EH (cell line): ENCODE results near the gene PGLYRP3.

ENCODE experiments used
- DNase-seq: peaks from one replicate; pipeline ENCODE4 v3.0.0-alpha.2; 2015; ENCODE audit warnings: low read depth

The PGLYRP3 gene

DNA sequence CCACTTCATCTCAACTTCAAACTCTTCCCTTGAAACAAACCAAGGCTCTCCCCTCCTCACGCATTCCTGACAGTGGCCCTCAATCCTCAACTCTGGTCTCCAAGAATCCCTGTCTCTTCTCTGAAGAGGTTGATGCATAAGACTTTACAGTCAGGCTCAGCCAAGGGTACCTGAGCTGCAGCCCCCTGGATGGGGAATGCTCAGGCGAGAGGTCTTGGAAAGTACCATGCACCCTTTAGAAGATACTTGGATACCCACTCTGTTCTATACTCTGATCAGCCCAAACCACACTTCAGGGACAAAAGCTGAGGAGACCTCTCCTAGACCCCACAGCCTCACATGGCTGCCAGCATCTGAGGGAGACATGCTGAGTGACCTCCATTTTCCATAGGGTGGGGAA is 536 bp upstream of the PGLYRP3 start:
- DNase-seq, result no peak

- no peak for DNase-seq
Measured at GRCh38 chr1:153310526-153310925, 2.2 kb downstream of the PGLYRP3 start.

DNA sequence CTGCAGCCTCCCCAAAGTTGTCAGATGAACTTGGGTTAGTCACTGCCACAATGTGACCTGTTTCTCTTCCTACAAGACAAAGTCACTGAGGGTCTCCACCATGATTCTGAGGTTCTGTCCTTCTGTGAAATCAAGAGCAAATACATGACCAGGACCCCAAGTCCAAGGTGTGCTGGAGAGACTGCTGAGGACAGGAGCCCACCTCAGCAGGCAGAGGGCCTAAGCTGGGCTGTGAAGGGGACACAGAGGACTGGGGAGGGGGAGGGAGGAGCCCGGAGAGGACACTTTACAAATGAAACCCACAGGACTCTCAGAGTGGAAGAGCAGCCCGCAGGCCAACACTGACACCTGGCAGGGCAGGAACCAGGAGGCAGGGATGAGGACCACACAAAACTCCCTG is 3.3 kb downstream of the PGLYRP3 start:
- DNase-seq, result no peak

DNA sequence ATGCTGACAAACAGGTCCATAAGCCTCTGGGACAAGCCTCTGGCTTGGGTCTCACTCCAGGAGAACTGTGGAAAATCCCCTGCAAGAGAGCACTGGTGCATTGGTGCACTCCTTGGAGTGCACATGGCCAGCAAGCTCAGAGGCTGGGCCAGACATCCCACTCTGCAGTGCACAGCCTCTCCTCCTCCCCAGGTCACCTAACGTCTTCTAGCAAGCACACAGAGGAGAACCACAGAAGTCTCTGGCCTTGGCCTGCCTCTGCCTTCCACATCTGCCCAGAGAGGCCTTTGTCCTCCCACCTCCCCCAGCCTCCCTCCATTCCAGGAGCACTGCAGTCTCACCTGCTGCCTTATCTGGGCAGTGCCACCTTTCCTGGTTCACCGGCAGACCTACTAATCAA is 4.2 kb downstream of the PGLYRP3 start:
- no peak for DNase-seq

DNA sequence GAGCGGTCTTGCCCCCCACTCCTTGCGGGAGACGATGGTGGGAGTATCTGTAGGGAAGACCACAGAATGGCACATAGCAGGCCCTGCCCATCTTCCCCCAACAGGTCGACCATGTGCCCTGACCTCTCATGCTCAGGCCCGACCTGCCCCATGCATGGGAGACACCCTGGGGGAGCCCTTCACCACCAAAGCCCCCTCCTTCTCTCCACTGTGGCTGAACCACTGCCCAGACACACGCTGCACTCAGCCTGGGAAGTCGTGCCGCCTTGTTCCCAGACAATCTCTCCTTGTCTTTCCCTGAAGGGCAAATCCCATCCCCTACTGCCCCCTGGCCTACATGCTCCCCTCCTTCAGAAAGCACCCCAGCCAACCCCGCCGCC is 5.5 kb downstream of the PGLYRP3 start:
- no peak for DNase-seq

DNA sequence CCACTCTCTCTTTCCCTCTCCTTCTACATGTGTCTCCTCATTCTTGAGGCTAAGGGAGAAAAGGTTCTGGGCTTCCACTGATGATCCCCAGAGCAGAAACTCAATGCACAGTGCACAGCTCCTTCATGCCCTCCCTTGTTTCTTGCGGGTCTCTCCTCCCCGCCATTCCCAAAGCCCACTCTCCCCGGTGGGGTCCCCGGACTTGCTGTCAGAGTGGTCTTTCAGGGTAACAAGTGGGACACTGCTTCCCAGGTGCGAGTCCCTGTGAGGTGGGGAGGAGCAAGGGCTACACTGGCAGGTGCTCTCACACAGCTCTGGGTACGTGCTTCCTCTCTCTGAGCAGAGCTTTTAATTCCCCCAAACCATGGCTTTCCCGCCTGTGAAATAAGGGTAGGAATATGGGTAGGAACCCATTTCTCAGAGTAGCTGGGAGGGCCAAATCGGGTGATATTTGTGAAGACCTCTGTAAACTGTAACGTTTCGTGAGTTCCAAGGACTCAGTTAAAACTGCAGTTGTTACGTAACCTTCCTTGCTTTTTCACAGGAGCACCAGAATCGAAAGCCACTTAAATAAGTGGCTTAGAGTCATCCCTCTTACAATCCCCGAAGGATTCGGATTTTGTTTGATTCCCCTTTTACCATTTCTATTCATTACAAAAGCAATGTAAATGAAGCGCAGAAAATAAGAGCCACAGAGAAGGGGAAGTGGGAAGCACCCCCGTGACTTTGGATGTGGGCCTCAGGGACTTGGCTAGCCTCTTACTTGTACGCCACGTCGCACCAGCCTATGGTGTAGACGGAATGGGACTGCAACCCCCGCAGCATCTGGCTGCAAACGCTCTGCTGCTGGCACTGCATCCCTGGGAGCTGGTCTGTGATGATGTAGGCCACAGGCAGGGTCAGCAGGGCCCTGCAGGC is 6.2 kb downstream of the PGLYRP3 start:
- no peak for DNase-seq

DNA sequence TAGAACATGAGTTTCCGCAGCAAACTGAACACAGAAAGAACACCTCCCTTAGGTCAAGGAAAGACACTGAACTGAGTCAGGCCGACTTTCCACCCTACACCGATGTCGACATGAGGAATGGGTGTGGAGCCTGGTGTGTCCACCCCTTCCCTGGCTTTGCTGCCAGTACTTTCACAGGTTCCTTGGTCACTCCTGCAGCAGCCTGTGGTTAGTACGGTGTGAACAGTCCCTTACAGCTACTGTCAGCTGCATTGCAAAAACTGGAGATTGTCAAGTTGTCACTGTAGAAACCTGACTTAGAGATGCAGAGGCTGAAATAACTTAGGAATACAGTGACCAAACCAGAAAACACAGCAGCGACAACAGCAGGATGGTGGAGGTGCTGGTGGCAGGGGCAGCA is 7.1 kb downstream of the PGLYRP3 start:
- DNase-seq, result no peak

GRCh38 chr1:153302308-153302707 is 10.4 kb downstream of the PGLYRP3 start:
- DNase-seq, result no peak

- DNase-seq, result no peak
Measured at GRCh38 chr1:153293851-153294250, 18.9 kb downstream of the PGLYRP3 start.

DNA sequence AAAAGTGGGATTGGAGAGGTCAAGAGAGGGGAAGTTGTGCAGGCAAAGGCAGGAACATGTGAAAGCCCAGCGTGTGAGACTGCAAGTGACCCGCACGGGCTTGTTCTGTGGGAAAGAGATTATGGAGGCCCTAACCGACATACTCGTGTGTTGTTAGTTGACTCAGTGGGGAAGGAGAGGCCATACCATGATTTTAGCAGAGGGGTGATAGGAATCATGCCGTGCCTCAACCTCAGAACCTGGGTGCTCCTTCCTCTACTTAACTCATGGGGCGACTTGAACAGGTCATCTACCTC is 19.3 kb downstream of the PGLYRP3 start:
- no peak for DNase-seq

DNA sequence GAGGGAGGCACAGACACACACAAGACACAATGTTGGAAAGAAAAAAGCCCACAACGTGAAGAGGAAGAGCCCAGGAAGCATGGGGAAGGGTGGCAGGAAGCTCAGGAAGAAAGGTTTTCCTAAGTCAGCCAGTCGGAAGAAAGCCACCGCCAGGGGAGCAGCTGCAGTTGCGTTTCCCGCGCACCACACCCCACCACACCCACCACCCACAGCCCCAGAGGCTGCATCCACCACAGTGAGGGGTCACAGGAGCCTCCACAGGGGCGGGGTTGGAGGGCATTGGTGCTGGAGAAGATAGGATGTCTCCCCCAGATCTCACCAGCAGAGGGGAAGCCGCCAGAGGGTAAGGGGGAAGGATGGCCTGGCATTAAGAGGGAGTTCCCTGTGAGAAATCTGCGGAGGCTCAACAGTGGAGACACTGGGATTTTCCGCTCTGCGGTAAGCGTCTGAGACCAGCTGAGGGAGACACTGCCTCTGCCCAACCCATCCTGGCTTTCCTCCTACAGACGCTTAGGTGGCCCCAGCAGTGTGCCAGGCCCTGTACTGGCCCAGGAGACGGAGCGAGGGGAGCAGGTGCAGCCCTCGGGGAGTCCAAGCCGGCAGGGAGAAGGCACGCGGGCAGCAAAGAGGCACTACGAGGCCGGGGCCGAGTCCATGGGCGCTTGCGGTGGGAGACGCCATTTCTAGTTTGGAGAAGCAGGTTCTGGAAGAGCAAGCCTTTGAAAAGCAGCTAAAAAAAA is 19.8 kb downstream of the PGLYRP3 start:
- no peak for DNase-seq

DNA sequence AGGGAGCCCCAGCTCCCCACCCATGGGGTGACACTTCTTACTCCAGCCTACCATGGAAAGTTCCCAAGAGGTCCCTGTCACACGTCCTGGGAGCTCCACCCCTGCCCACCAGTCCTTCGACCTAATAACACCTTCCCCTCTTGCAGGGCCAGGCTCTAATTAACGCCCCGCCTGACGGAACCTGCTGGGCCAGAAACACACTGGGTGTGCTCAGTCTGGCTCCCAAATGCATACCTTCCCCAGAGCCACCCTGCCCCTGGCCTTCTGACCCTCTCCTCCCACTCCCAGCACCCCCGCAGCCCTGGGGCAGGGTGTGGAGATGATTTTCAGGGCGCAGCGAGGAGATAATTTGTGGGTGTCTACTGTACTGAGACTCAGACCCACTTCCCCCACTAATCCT is 20.6 kb downstream of the PGLYRP3 start:
- no peak for DNase-seq

DNA sequence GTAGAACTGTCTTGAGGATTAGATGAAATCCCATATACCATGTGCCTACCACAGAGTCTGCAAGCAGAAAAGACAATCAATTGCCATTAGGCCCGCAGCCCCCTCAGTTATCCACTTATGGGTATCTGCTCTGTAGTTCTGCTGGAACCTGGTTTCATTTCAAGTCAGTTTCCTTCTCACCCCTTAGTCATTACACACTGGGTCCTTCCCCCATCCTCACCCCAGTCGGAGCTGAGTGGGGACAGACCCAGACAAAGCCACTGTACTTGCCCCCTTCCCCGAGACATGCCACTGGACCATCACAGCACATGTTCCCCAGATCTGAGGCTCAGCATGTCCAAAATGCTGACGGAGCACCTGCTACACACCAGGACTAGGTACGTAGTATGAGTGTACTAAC is 21.2 kb downstream of the PGLYRP3 start:
- no peak for DNase-seq

DNA sequence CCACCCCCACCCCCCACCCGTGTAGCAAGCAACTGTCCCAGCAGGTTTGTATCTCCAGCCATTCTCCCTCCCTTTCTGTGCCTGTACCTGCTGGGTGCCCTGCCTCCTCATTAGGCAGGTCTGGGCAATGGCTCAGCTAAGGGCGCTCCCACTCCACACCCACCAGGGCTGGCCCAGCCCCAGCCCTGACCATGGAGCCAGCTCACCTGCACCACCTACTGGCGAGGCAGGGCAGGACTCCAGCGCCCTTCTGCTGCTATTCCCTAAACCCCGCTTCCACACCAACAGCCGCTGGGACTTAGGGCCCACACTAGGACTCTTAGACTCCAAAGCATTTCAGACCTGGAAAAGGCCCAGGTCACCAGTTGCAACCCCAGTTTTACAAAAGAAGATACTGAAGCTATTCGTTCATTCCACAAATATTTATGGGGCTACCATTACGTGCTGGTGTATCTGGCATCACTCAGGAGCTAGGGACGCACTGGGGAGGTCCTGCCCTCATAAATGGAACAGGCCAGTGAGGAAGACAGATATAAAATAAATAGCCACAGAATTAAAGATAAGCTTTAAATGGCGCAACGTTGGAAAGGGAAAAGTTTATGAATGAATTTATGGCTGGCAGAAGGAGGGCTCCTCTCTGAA is 24.0 kb downstream of the PGLYRP3 start:
- peak; percentile 1 for DNase-seq

GRCh38 chr1:153277852-153278251 is 34.9 kb downstream of the PGLYRP3 start:
- no peak for DNase-seq

- no peak for DNase-seq
Measured at GRCh38 chr1:153272186-153272585, 40.6 kb downstream of the PGLYRP3 start.

- no peak for DNase-seq
Measured at GRCh38 chr1:153271711-153272110, 41.0 kb downstream of the PGLYRP3 start.

DNA sequence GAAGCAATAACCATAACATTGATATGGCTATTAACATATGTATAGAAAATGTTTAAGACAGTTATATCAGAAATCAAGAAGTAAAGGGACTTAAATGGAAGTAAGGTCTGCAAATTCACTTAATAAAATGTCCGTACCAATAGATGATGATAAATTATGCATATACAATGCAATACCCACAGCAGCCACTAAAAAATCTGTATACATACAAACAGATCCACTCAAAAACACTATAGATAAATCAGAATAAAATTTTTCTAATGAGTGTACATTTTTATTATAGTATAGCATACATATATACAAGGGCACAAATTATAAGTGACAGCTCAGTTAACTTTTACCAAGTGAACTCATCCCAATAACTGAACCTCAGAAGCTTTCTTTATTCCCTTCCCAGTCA is 47.3 kb downstream of the PGLYRP3 start:
- no peak for DNase-seq

DNA sequence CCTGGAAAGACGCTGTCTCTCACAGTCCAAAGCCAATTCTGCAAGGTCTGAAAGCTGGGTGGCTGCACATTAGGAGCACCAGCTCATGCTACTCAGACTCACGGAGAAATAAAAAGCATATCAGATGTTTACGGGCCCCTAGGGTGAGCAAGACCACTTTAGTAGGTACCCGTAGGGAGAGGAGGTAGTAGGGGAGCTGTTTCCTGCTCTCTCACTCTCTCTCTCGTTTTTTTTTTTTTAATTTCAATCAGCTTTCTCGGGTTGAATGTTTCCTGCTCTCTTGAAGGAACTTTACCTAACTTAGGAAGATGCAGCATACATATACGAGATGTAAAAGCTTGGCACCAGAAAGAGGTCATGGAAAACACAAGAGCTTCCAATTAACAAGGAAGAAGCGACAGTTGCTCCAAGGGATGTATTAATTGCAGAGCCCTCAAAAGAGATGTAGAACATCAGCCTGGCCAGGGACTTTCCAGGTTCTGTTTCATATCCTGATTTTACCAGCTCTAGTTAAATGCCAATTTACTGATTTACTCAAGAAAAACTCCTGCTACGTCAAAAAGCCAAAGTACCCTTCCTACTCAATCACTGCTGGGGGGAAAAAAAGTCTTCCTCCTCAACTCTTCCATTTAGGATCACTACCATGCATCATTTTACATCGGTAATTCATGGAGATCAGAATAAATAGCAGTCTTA is 50.1 kb downstream of the PGLYRP3 start:
- DNase-seq, result no peak

DNA sequence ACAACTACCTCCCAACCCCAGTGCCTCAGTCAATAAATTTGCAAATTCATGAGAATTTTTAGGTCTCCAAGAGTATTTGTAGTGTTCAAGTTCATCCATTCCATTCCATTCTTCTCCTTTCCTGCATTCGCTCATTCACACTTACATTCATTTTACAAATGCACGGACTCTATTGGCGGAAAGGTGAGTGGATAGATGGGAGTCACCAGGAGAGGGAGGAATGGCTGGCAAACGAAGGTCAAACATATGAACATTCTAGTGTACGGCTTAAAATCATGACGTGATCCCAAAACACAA is 50.7 kb downstream of the PGLYRP3 start:
- DNase-seq, result no peak

DNA sequence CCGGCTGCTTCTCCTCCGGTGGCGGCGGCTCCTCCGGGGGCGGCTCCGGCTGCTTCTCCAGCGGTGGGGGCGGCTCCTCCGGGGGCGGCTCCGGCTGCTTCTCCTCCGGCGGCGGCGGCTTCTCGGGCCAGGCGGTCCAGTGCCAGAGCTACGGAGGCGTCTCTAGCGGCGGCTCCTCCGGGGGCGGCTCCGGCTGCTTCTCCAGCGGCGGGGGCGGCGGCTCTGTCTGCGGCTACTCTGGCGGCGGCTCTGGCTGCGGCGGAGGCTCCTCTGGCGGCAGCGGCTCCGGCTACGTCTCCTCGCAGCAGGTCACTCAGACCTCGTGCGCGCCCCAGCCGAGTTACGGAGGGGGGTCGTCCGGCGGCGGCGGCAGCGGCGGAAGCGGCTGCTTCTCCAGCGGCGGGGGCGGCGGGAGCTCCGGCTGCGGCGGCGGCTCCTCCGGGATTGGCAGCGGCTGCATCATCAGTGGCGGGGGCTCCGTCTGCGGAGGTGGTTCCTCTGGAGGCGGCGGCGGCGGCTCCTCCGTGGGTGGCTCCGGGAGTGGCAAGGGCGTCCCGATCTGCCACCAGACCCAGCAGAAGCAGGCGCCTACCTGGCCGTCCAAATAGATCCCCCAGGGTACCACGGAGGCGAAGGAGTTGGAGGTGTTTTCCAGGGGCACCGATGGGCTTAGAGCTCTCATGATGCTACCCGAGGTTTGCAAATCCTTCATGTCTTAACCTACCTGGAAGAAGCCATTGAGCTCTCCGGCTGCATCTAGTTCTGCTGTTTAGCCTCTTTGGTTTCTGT is 51.3 kb downstream of the PGLYRP3 start:
- DNase-seq, result peak; percentile 18
